Measurements from ENCODE around the gene ESRRA. TPM values are rescaled to one million over a fixed set of nuclear protein-coding genes. Genes with fewer than 3 reads are reported as not detected.

Gene ESRRA
- total and polyA plus RNA-seq, 9 of the 15 experiments (the other 6 are each of a cell fraction or from before 2014, with no cell fraction given): 0.27 to 89.7 (median 23.7) TPM

- TF ChIP-seq CHD7 (IDR thresholded peaks at IDR 0.05; ENCODE audit: low read depth, low read length): no peak
- no peak for TF ChIP-seq PHB (CRISPR knock-in tag; IDR thresholded peaks at IDR 0.05)
- TF ChIP-seq HOXB6 (CRISPR knock-in tag; IDR thresholded peaks at IDR 0.05; ENCODE audit: borderline replicate concordance): no peak
- TF ChIP-seq HMGN3 (IDR thresholded peaks at IDR 0.05; ENCODE audit: borderline replicate concordance, extremely low read depth, insufficient read length, low read depth, low read length): no peak
- TF ChIP-seq POLR2B (IDR thresholded peaks at IDR 0.05; ENCODE audit: low read depth, partially characterized antibody): no peak
- no peak for TF ChIP-seq TSHZ1 (CRISPR knock-in tag; IDR thresholded peaks at IDR 0.05)
- TF ChIP-seq RBM34 (IDR thresholded peaks at IDR 0.05; ENCODE audit: borderline replicate concordance, insufficient read depth, low read length): no peak
- no peak for TF ChIP-seq PKNOX1 (IDR thresholded peaks at IDR 0.05)
- peak; percentile 93 for TF ChIP-seq POLR2G (IDR thresholded peaks at IDR 0.05; ENCODE audit: low read depth, low read length)
- no peak for TF ChIP-seq ZC3H4 (CRISPR knock-in tag; IDR thresholded peaks at IDR 0.05; ENCODE audit: borderline replicate concordance)
Observed at GRCh38 chr11:64341851-64342791, 36.8 kb downstream of the ESRRA start (continued).
